ENCODE measurements around the gene UBE2V1. TPM values are rescaled to one million over a fixed set of nuclear protein-coding genes. Genes with fewer than 3 reads are reported as not detected.
"Not testable (repeated sequence)": the region's sequence is repeated elsewhere in the genome, so short reads cannot be mapped to it uniquely, and the experiment has no call there.

The UBE2V1 gene
- total RNA-seq, 2 experiments from 2014 or later = 124 to 137 TPM

DNA sequence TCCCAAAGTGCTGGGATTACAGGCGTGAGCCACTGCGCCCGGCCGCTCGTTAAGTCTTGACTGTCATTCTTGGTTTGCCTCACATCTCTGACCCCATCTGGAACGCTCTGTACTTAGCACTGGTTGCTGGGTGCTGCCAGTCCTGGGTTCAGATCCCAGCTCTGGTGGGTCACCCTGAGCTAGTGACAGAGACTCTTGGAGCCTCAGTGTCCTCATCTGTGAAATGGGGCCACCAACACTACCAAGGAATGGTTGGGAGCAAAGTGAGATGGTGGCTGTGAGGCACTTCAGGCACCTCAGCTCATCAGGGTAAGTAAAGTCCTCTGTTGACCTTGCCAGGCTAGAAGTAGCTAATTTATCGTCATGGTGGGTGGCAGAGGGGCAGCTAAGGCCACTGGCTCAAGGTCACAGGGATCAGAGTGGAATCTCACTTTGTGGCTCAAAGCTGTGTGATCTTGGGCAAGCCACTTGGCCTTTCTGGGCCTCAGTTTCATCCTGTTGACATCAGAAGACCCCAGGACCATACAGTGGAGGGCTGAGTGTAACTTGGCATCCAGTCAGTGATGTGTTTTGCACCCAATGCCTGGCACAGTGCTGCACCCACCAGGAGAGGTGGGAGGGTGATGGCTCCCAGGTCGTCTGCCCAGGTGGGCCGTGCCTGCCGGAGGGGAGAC is 46.7 kb downstream of the UBE2V1 start:
- Mint-ChIP-seq H3K36me3 (ENCODE audit: low read depth) (no peaks in the 10 kb centered on the region), H3K4me1 (ENCODE audit: low read depth) (no peaks in the 10 kb centered on the region), H3K27me3 (ENCODE audit: low read depth) (no peaks in the 10 kb centered on the region), H3K9me3 (no peaks in the 10 kb centered on the region), H3K4me3 (no peak overlapping the region), H3K27ac (no peak overlapping the region)
- no peak for DNase-seq
- CTCF ChIA-PET = interaction anchor here (0.5 to 14.0 kb wide), 5 partner anchors 19 to 135 kb away, joined by 3 to 248 read pairs (median 3); partner anchors contain the start of gene SNAI1
- intact Hi-C loops (cut with micrococcal nuclease) = no loop called here

DNA sequence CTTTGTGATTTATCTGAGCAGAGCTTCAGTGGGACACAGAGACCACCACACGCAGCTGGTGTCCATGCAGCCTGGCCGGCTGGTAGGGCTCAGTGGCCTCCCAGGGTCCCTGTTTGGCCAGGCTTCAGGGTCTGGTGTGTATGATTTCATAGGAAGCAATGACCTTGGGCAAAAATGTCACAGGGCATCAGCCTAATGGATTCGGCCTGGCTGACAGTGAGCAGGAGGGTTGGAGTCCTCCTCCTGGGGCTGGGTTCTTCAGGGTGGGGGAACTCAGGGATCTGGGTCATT is 47.7 kb downstream of the UBE2V1 start:
- no peaks in the 10 kb centered on the region for H3K27me3 Mint-ChIP-seq (ENCODE audit: low read depth)
- H3K4me3 Mint-ChIP-seq = no peak overlapping the region
- no peak overlapping the region for H3K27ac Mint-ChIP-seq
- CTCF ChIA-PET = interaction anchor here (0.7 to 14.0 kb wide), 2 partner anchors 44 to 85 kb away, joined by 3 to 248 read pairs; partner anchors contain the start of gene SNAI1
- intact Hi-C loops (cut with micrococcal nuclease) = no loop called here
- no peaks in the 10 kb centered on the region for H3K4me1 Mint-ChIP-seq (ENCODE audit: low read depth)
- H3K9me3 Mint-ChIP-seq = no peaks in the 10 kb centered on the region
- no peak for DNase-seq
- no peaks in the 10 kb centered on the region for H3K36me3 Mint-ChIP-seq (ENCODE audit: low read depth)

DNA sequence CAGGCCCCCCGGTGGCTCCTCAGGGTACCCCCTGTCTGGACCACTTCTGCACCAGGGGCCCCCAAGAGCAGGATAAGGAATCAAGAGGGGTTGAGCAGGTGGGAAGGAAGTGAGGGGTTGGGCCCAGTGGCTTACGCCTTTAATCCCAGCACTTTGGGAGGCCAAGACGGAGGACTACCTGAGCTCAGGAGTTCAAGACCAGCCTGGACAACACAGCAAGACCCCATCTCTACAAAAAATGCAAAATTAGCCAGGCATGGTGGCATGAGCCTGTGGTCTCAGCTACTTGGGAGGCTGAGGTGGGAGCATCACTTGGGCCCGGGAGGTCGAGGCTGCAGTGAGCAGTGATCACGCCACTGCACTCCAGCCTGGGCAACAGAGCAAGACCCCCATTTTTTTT is 49.2 kb downstream of the UBE2V1 start:
- H3K36me3 Mint-ChIP-seq (ENCODE audit: low read depth); H3K4me3 Mint-ChIP-seq; intact Hi-C loops (cut with micrococcal nuclease); H3K27me3 Mint-ChIP-seq (ENCODE audit: low read depth); H3K9me3 Mint-ChIP-seq; DNase-seq; H3K27ac Mint-ChIP-seq; H3K4me1 Mint-ChIP-seq (ENCODE audit: low read depth): not testable (repeated sequence)
- CTCF ChIA-PET = interaction anchor here (1.0 to 14.0 kb wide), 2 partner anchors 20 to 84 kb away, joined by 3 to 248 read pairs; partner anchors contain the start of gene SNAI1

DNA sequence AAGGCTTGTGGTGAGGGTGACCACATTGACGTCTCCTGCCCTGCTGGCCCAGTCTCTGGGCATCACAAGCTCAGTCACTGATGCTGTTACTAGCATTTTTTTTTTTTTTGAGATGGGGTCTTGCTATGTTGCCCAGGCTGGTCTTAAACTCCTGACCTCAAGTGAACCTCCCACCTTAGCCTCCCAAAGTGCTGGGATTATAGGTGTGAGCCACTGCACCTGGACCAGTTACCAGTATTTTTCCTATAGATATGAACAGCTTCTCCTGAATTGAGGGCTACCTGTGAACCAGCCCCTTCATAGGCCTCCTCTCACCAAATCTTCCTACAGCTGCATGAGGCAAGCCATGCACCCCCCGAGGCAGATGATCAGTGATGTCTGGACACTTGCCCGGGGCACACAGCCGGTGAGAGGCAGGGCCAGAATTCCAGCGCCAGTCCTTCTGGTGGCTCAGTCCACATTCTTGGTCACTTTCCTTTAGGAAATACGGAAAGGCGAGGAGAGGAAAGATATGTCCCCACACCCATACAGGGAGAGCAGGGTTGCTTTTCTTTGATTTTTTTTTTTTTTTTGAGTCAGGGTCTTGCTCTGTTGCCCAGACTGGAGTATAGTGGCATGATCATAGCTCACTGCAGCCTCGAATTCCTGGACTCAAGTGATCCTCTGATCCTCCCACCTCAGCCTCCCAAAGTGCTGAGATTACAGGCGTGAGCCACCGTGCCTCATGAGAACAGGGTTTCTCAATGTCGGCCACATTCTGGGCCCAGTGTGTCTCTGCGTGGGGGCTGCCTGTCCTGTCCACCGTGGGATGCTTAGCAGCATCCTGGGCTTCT is 50.7 kb downstream of the UBE2V1 start:
- CTCF ChIA-PET = no interaction called here
- no peak overlapping the region for H3K27ac Mint-ChIP-seq
- H3K4me1 Mint-ChIP-seq (ENCODE audit: low read depth) = no peaks in the 10 kb centered on the region

DNA sequence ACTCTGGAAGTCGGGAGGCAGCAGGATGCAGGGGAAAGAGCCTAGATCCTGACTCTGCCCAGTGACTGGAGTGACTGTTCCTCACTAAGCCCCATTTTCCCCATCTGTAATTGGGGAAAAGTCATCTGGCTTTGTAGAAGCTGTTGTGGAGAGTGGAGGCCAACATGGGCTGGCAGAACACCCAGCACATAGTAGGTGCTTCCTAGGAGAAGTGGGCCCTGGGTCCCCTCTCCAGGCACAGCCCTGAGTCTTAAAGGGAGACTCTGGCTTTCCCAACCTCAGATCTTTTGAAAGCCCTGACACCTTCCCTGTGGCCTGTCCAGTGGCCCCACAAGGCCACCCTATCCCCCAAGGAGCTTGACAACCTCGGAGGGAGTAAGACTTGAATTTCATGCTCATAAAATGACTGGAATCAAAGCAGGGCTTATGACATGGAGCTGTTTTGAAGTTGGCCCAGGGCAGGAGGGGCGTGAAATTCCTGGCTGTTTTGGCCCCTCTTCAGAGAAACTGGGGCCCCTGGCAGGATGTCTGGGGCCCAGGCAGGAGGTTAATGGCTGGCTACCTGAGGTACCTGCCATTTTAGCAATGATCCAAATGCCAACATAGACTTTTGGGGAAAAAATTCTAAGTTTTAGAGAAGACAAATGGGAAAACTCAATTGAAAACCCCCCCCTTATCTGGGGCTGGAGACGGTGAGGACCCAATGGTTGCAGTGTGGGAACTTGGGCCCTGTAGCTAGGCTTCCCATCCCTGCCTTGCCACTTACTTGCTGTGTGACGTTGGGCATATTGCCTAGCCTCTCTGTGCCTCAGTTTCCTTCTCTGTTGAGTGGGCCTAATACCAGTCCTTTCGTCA is 51.6 kb downstream of the UBE2V1 start:
- CTCF ChIA-PET = interaction anchor here (1.0 to 2.6 kb wide), 3 partner anchors 8 to 82 kb away, joined by 3 to 11 read pairs (median 6); no protein-coding TSS in a partner anchor
- Mint-ChIP-seq H3K27ac (no peak overlapping the region), H3K27me3 (ENCODE audit: low read depth) (no peaks in the 10 kb centered on the region), H3K36me3 (ENCODE audit: low read depth) (no peaks in the 10 kb centered on the region), H3K9me3 (no peaks in the 10 kb centered on the region), H3K4me1 (ENCODE audit: low read depth) (no peaks in the 10 kb centered on the region), H3K4me3 (no peak overlapping the region)
- intact Hi-C loops (cut with micrococcal nuclease) = no loop called here
- no peak for DNase-seq

More for the DNA sequence above, 50.7 kb downstream of the UBE2V1 start:
- intact Hi-C loops (cut with micrococcal nuclease) = no loop called here
- Mint-ChIP-seq H3K27me3 (ENCODE audit: low read depth) (no peaks in the 10 kb centered on the region), H3K9me3 (no peaks in the 10 kb centered on the region), H3K4me3 (no peak overlapping the region), H3K36me3 (ENCODE audit: low read depth) (no peaks in the 10 kb centered on the region)
- DNase-seq = no peak

DNA sequence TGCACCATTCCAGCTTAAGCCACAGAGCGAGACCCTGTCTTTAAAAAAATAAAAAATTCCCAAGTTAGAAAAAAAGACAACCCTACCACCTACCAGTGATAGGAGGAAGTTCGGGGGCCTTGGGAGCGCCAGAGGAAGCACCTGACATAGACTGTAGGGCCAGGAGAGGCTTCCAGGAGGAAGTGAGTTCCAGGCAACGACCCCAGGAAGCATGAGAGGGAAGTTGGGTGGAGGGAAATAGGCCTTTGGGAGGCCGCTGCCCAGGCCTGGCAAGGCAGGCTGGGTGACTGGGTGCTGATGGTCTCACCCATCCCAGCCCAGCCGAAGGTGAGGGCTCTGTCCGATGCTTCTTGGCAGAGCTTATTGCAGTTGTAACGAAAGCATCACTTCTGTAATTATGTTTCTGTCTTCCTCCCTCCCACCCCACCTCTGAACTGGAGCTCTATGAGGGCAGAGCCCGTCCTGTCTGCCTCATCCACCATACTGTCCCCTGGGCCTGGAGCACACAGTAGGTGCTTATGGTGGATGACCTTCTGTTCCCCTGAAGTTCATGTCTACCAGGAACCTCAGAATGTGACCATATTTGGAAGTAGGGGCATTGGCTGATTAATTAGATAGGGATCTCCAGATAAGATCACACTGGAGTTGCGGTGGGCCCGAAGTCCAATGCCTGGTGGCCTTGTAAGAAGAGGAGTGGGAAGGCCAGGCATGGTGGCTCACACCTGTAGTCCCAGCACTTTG is 54.1 kb downstream of the UBE2V1 start:
- no peaks in the 10 kb centered on the region for H3K9me3 Mint-ChIP-seq
- no peak for DNase-seq
- H3K36me3 Mint-ChIP-seq (ENCODE audit: low read depth) = no peaks in the 10 kb centered on the region
- intact Hi-C loops (cut with micrococcal nuclease) = no loop called here
- H3K27ac Mint-ChIP-seq = no peak overlapping the region
- H3K4me3 Mint-ChIP-seq = no peak overlapping the region
- H3K4me1 Mint-ChIP-seq (ENCODE audit: low read depth) = no peaks in the 10 kb centered on the region
- peaks cover under 1% of the 10 kb centered on the region for H3K27me3 Mint-ChIP-seq (ENCODE audit: low read depth)
- CTCF ChIA-PET = interaction anchor here (0.9 to 2.6 kb wide), 2 partner anchors 12 to 13 kb away, joined by 3 to 11 read pairs; no protein-coding TSS in a partner anchor

DNA sequence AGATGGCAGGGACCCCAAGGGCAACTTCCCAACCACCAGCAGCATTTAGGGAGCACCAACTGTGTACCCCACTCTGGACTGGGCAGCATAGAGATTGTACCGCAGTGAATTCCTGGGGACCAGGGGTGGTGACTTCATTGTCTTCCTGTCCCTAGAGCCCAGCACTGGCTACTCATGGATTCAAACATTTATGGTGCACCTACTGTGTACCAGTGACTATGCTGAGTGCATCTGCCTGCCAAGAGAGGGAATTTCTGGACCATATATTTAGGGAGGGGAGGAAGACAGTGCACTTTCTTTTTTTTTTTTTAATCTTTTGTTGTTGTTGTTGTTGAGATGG is 55.3 kb downstream of the UBE2V1 start:
- H3K27ac Mint-ChIP-seq = no peak overlapping the region
- CTCF ChIA-PET = no interaction called here
- intact Hi-C loops (cut with micrococcal nuclease) = no loop called here
- no peaks in the 10 kb centered on the region for H3K9me3 Mint-ChIP-seq
- H3K27me3 Mint-ChIP-seq (ENCODE audit: low read depth) = peaks cover 8% of the 10 kb centered on the region
- no peaks in the 10 kb centered on the region for H3K4me1 Mint-ChIP-seq (ENCODE audit: low read depth)
- H3K36me3 Mint-ChIP-seq (ENCODE audit: low read depth) = no peaks in the 10 kb centered on the region
- no peak for DNase-seq
- H3K4me3 Mint-ChIP-seq = no peak overlapping the region

DNA sequence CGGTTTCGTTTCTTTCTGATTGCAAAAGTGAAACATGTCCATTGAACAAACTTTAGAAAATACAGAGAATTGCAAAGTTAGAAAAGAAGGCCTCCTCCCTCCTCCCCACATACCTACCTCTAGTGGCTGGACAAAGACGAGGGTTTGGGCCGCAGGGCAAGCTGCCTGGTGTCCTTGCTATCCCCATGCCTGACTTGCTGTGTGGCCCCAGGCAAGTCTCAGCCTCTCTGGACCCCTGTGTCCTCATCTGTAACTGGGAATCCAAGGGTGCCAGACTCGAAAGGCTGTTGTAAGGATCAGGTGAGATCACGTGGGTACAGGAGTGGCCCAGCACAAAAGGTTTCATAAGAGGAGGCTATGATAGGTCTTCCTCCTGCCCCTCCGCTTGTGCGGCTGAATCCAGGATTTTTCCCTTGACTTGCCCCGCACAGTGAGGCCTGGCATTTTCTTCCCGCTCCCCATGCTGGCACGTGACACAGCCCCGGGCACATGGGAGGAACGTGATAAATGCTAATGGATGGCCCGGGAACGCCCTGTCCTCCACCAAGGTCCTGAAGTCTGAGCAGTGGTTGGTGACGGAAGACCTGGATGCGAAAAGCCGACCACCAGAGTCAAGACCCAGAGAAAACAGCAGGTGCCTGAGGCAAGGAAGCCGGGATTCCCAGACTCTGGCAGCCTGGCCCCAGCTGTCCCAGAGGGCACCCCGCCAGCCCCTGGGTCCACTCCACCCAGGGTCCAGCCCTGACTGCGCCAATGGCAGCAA is 55.8 kb downstream of the UBE2V1 start:
- Mint-ChIP-seq H3K9me3 (no peaks in the 10 kb centered on the region), H3K36me3 (ENCODE audit: low read depth) (no peaks in the 10 kb centered on the region), H3K4me3 (no peak overlapping the region), H3K4me1 (ENCODE audit: low read depth) (no peaks in the 10 kb centered on the region), H3K27me3 (ENCODE audit: low read depth) (peaks cover 8% of the 10 kb centered on the region), H3K27ac (no peak overlapping the region)
- intact Hi-C loops (cut with micrococcal nuclease) = no loop called here
- CTCF ChIA-PET = interaction anchor here (0.7 kb wide), 1 partner anchor 322 kb away, joined by 3 read pairs; no protein-coding TSS in a partner anchor
- DNase-seq = no peak

DNA sequence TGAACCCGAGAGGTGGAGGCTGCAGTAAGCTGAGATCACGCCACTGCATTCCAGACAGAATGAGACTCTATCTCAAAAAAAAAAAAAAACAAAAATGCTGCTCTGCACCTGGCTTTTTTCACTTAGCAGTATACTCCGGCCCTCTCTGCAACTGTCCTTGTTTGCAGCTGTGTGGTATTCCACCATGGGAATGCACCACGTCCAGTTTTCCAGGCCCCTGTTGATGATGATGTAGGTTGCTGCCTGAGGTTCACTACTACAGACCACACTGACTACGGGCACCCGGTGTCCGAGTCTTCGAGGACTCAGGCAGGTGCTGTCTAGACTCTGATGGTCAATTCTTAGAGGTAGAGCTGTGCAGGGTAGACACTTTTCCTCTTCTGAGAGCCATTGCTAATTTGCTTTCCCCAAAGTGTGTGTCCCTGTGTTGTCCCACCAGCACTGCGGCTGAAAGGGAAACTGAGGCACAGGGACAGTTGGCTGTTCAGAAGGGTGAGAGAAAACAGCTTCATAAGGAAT is 56.5 kb downstream of the UBE2V1 start:
- H3K4me3 Mint-ChIP-seq = no peak overlapping the region
- peaks cover 8% of the 10 kb centered on the region for H3K27me3 Mint-ChIP-seq (ENCODE audit: low read depth)
- intact Hi-C loops (cut with micrococcal nuclease) = no loop called here
- no peaks in the 10 kb centered on the region for H3K36me3 Mint-ChIP-seq (ENCODE audit: low read depth)
- H3K9me3 Mint-ChIP-seq = no peaks in the 10 kb centered on the region
- H3K4me1 Mint-ChIP-seq (ENCODE audit: low read depth) = no peaks in the 10 kb centered on the region
- no peak overlapping the region for H3K27ac Mint-ChIP-seq
- CTCF ChIA-PET = interaction anchor here (0.7 kb wide), 1 partner anchor 323 kb away, joined by 3 read pairs; no protein-coding TSS in a partner anchor
- no peak for DNase-seq

DNA sequence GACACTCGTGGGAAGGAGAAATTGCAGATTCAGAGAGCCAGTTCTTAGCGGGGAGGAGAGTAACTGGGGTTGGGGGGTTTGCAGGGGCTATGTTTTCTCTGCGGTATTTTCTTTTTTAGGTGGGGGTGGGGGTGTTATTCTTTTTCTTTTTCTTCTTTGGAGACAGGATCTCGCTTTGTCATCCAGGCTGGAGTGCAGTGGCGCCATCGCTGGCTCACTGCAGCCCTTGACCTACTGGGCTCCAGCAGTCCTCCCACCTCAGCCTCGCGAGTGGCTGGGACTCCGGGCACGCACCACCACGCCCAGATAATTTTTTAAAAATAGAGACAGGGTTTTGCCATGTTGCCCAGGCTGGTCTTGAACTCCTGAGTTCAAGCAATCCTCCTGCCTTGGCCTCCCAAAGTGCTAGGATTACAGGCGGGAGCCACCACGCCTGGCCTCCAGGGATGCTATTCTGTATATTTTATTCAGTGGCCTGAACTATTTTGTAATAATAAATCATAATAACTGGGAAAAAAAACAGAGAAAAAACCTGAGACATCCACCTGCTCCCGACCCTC is 57.3 kb downstream of the UBE2V1 start:
- H3K36me3 Mint-ChIP-seq (ENCODE audit: low read depth) = no peaks in the 10 kb centered on the region
- H3K27me3 Mint-ChIP-seq (ENCODE audit: low read depth) = peaks cover 8% of the 10 kb centered on the region
- H3K4me1 Mint-ChIP-seq (ENCODE audit: low read depth) = no peaks in the 10 kb centered on the region
- H3K27ac Mint-ChIP-seq = no peak overlapping the region
- no peak overlapping the region for H3K4me3 Mint-ChIP-seq
- H3K9me3 Mint-ChIP-seq = no peaks in the 10 kb centered on the region
- DNase-seq = no peak
- intact Hi-C loops (cut with micrococcal nuclease) = no loop called here
- CTCF ChIA-PET = no interaction called here

Data from activated naive CD4-positive, alpha-beta T cell treated with anti-CD3 and anti-CD28 coated beads for 36 hours (primary cell).